Loucy (cell line): ENCODE results near the gene PARD3B.

Experiments used
- EZH2phosphoT487 ChIP-seq: fragments of 200-600 bp; IDR thresholded peaks from 2 replicates; pipeline ENCODE4 v1.6.1; 2018; ENCODE audit warnings: antibody characterized with exemption, mild to moderate bottlenecking, moderate library complexity, borderline replicate concordance
- TF ChIP-seq, protein P1 (sequence below): fragments of 200-600 bp; sonication (generic); conservative IDR thresholded peaks from 2 replicates; pipeline ENCODE4 v1.5.1; 2014; ENCODE audit warnings: mild to moderate bottlenecking, antibody characterized with exemption, low read length

DNA sequence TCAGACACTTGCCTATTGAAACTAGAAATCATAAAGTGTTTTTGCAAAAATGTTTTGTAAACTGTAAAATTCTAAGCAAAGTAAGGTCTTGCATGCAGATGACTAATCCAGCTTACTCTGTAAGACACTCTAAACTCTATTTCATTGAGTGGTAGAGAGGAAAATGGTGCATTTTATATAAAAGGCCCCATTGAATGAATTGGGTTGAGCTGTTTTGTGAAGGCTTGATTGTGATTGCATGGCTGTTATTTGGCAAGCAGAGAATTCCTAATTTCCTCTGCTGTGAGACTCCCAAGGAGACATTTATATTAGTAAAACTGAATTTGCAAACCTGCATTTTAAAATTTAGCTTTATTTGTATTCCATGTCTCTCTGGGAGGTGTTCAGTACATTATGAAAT lies 234.5 kb downstream of the PARD3B start:
- TF ChIP-seq, protein P1, sequence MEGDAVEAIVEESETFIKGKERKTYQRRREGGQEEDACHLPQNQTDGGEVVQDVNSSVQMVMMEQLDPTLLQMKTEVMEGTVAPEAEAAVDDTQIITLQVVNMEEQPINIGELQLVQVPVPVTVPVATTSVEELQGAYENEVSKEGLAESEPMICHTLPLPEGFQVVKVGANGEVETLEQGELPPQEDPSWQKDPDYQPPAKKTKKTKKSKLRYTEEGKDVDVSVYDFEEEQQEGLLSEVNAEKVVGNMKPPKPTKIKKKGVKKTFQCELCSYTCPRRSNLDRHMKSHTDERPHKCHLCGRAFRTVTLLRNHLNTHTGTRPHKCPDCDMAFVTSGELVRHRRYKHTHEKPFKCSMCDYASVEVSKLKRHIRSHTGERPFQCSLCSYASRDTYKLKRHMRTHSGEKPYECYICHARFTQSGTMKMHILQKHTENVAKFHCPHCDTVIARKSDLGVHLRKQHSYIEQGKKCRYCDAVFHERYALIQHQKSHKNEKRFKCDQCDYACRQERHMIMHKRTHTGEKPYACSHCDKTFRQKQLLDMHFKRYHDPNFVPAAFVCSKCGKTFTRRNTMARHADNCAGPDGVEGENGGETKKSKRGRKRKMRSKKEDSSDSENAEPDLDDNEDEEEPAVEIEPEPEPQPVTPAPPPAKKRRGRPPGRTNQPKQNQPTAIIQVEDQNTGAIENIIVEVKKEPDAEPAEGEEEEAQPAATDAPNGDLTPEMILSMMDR, result no peak
- no peak for TF ChIP-seq EZH2phosphoT487
